GM19468 (cell line): Measurements from ENCODE around the gene CAPN8.

Source experiments
- ATAC-seq: cut with Tn5 transposase; IDR thresholded peaks from one replicate; pipeline ENCODE4 v1.9.1; 2021; ENCODE audit warnings: mild to moderate bottlenecking, moderate library complexity, moderate number of reproducible peaks; ENCODE audit not compliant: unreplicated experiment; ENCODE audit errors: extremely low read depth

Gene CAPN8

DNA sequence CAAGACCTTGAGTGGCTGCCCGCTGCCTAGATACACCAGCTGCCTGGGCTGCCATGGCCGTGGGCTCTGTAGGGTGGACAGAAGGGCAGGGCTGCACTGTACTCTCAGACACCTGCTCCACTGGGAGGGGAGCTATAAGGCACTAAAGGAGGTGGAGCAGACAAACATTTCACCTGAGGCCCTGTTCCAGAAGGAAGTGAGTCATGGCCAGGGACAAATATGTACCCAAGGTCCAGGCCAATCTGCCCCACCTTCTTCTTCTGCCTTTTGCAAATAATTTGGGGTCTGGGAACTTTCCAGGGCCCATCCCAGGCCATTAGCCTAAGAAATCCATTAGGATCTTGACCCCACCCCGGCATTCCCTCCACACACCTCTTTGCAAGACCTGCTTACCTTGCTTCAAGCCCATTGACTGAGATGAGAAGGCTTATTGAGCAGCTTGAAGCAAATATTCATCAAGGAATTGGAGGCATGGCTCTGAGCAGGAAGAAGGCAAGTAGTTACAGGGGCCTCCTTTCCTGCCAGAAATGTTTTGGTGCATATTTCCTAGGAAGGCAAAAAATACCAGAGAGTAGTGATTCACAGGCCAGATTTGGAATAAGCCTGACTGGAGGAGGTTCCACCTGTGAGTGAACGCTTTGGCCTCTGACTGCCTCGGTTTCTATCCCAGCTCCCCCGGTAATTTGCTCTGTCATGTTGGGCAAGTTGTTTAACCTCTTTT, at the start of gene CAPN8:
Gene CAPN8, minus strand, starts transcription at position 110 of the 721 bp plus-strand sequence. Its CDS starts 55 bp downstream, at position 55.
- no peak for ATAC-seq

DNA sequence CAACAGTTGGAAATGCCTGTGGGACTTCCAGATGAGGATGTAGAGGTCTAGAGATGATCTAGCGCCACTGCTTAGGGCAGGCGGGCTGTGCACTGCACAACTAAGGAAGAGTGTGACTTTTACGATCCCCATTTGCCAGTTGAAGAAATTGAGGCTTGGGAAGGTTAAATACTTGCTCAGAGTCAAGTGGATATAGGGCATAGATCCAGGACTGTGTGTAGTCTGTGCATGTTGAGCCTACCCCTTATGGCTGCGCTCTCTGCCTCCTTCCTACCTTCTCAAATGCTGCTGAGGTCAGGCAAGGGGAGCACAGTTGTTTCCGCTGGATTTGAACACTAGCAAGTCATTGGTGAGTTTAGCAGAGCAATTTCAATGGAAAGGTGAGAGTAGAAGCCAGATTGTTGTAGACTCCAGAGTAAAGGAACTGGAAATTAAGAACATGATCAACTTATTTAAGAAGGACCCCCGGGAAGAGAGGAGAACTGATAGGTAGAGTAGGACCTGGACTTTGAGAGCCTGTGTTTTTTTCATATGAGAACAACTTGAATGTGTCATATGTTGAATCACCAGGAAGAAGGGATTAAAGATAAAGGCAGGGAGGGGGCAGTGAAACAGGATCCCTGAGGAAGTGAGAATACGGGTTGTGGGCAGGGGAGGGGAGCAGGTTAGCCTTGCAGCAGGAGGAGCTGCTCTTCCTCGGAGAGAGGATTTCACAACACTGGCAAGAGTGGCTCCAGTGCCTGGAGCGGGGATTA, 49.5 kb upstream of the CAPN8 start:
- ATAC-seq: no peak

- no peak for ATAC-seq
Observed at GRCh38 chr1:223714421-223714724, 48.9 kb upstream of the CAPN8 start.

DNA sequence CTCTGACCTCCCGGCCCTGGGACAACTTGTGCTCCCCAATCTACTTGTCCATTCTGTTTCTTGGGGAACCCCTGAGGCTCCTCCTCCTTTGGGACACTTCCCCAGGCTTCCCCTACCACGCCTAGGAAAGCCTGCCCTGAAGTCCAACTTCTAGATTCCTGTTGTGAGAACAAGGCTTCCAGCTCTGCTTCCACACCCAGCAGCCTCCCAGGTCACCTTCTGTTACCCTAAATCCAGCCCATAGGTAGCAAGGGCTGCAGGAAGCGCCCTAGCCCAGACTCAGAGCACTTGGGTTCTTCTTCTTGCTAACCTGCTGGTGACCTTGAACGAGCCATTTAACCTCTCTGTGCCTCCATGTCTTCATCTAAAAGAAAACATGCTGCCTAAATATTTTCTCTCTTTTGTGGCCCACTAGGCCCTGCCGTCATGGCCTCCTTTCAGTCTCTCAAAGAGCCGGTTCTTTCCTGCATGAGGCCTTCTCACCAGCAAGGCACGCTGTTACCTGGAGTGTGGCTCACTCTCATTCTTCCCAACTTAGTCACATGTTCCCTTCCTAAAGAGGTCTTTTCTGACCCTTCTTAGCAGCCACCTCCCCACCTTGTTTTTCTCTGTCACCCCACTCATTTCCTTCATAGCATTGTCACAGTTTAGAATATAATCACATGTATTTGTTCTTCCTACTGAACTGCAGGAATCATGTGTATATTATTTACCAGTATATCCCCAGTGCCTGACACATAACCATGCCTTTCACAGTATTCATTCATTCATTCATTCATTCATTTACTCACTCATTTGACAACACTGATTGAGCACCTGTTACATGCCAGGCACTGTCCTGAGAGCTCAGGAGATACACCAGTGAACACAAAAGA, 48.3 kb upstream of the CAPN8 start:
- ATAC-seq: no peak

GRCh38 chr1:223712850-223713474, 47.5 kb upstream of the CAPN8 start:
- ATAC-seq: no peak

DNA sequence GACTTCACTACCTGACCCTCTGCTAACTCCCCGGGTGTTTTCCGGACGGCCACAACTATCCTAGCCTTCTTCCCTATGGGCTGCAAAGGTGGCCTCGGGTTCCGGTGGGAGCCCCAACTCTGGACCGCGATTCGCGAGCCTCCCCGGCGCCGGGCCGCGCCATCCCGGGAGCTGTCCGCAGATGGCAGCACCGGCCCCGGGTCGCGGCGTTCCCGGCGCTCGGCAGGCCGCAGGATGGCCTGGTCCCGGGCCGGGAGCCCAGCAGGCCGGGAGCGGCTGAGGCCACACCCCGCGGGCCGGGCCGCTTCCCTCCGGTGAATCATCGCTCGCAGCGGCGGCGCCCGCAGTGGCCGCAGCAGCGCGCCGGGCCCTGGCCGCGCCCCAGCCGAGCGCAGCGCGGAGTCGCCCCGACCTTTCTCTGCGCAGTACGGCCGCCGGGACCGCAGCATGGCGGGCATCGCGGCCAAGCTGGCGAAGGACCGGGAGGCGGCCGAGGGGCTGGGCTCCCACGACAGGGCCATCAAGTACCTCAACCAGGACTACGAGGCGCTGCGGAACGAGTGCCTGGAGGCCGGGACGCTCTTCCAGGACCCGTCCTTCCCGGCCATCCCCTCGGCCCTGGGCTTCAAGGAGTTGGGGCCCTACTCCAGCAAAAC, 46.8 kb upstream of the CAPN8 start, which contains the start of gene CAPN2:
Gene CAPN2, plus strand, starts transcription at position 346 of the 656 bp plus-strand sequence. Its CDS starts 102 bp downstream, at position 448.
- ATAC-seq: no peak

GRCh38 chr1:223711747-223712193, 46.3 kb upstream of the CAPN8 start:
- ATAC-seq: no peak

DNA sequence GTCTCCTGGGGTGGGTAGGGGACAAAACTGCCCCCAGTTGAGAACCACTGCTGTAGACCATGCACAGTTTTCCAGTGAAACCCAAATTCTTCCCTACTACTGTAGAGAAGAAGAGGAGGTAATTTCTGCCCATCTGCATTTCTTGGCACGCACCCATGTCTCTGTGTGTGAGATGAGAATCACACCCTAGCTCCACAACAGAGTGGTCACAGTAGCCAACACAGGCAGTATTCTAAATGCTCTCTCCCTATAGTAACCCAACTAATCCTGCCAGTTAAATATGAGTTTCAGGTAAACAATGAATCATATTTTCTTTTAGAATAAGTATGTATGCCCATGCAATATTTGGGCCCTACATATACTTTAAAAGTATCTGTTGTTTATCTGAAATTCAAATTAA, 45.7 kb upstream of the CAPN8 start:
- ATAC-seq: no peak

GRCh38 chr1:223710179-223711133, 45.0 kb upstream of the CAPN8 start:
- no peak for ATAC-seq

DNA sequence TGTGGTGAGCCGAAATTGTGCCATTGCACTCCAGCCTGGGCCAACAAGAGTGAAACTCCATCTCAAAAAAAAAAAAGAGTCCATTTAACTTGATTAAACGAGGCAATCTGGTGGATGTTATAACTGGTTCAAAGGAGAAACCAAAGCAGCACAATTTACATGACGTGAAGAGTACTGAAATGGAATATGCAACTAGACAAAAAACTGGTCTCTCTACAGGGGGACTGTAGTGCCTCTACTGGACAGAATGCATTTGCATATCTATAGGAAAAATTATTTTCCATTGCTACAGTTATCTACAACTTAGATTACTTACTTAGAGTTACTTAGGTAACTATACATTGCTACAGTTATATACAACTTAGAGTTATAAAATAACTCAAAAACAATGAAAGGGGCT, 44.1 kb upstream of the CAPN8 start:
- no peak for ATAC-seq

- ATAC-seq: no peak
Observed at GRCh38 chr1:223708651-223709268, 43.3 kb upstream of the CAPN8 start.

- no peak for ATAC-seq
Observed at GRCh38 chr1:223708001-223708359, 42.5 kb upstream of the CAPN8 start.

DNA sequence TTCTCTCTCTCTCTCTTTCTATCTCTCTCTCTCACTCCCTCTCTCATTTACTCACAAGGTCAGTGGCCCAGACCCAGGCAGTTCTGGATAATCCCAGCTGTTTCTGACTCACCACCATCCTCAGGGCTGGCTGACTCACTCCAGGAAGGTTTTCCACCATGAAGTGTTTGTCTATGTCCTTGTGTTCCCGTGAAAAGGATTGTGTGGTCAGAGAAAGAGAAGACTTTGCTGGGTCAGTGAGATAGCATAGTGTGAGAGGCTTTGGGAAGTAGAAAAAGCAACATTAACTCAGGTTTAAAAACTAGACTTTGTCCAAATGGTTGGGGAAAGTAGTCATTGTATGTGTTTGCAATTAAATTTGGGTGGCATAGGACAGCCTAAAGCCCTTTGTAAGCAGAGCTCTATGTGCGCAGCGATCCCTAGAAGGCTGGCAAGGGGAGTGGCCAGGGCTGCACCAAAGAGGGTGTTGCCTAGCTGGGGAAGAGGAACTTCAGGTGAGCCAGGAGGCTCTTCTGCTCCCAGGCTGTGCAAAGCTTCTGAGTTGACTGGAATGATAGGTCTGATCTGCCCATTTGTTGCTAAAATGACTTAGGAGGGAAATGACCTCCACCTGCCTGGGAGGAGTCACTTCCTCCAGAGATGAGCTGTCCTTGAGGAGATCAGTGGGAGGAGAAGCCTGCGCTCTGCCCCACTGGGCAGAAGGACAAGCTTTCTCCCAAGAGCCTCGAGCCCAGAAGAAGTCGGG, 41.9 kb upstream of the CAPN8 start:
- no peak for ATAC-seq

GRCh38 chr1:223706077-223706973, 40.8 kb upstream of the CAPN8 start:
- ATAC-seq: no peak

DNA sequence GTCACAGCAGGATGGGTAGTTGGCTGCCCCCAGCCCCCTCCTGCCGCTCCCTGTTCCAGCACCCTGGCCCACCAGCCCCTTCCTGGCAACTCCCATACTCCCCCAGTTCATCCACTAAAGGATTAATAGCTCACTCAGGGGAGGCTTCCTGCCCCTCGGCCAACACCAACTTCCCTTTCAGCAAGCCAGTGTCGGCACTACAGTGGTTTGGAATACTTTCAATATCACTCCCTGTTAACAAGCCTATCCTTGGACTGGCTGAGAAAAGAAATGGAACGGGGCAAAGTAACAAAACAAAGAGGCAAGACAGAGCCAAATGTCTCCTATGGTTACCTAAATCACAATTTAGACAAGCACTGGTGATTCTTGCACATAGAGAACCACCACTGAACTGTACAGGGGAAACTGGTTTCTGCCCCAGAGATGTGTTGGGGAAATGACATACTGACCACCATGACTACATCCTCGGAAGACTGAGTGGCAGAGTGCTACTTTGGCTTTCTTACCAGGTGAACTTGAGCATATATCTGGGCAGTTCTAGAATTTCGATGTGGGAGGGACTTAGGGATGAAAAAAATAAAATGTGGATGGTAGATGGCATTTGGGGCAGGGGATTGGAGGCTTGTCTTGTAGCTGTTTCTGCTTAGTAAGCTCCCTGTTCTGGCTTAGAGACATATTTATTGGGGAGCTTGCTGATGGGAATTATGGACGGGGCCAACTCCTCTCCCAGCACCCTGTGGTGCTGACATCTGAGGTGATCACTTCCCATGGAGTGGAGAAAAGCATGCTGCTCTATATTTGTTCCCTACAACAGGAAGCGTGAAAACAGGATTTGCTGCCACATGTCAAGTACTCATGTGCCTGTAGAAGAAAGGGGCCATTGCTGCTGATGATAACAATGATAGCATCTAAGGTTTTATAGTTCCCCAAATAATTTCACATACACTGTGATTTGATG, 39.7 kb upstream of the CAPN8 start:
- ATAC-seq: no peak

GRCh38 chr1:223703668-223704013, 38.1 kb upstream of the CAPN8 start:
- no peak for ATAC-seq
